Naive thymus-derived CD4-positive, alpha-beta T cell (primary cell): ENCODE measurements around the gene VMAC. TPM values are rescaled to one million over a fixed set of nuclear protein-coding genes. Genes with fewer than 3 reads are reported as not detected.

ENCODE experiments used
- ATAC-seq: fragments of 150-1000 bp; cut with Tn5 transposase; 2 replicates; pipeline ENCODE4 v1.10.0; 2021; ENCODE audit warnings: mild to moderate bottlenecking, moderate library complexity
- CTCF ChIA-PET: fragments of 350-600 bp; sonication (Branson Sonifier 250); formaldehyde crosslinking; loops from one replicate; lab custom pipeline; 2021; ENCODE audit warnings: antibody characterized with exemption; lab: Charles Lee
- POLR2A ChIA-PET: fragments of 350-600 bp; sonication (Branson Sonifier 250); formaldehyde crosslinking; loops from one replicate; lab custom pipeline; 2021; ENCODE audit warnings: antibody characterized with exemption, inconsistent platforms; lab: Charles Lee
- DNase-seq, 9 donors: peaks; one replicate each; pipeline versions ENCODE4 v3.0.0 to v3.0.0-alpha.2; 2020 to 2022; ENCODE audit warnings: mixed read lengths in 1 of 9
- H3K27ac ChIP-seq: one replicate; pipeline ENCODE4 v1.7.0; 2013; ENCODE audit warnings: mild to moderate bottlenecking, low read depth, low read length, moderate library complexity
- H3K27me3 ChIP-seq, 2 donors: one replicate each; pipeline ENCODE4 v1.7.0; 2013; ENCODE audit warnings: low read length in 2 of 2, mild to moderate bottlenecking in 2 of 2, moderate library complexity in 2 of 2; ENCODE audit not compliant: control insufficient read depth in 2 of 2, insufficient read depth in 2 of 2
- H3K36me3 ChIP-seq, 3 experiments: 1 replicate in 2 of 3; 2 replicates in 1 of 3; pipeline ENCODE4 v1.7.0; 2013; ENCODE audit warnings: low read length in 3 of 3, mild to moderate bottlenecking in 3 of 3, moderate library complexity in 1 of 3; ENCODE audit not compliant: insufficient read depth in 3 of 3, control insufficient read depth in 2 of 3
- H3K4me1 ChIP-seq, 2 donors: one replicate each; pipeline ENCODE4 v1.7.0; 2013; ENCODE audit warnings: low read length in 2 of 2, mild to moderate bottlenecking in 2 of 2, moderate library complexity in 1 of 2; ENCODE audit not compliant: control insufficient read depth in 2 of 2, insufficient read depth in 2 of 2
- H3K4me3 ChIP-seq: 2 replicates; pipeline ENCODE4 v1.7.0; 2013; ENCODE audit warnings: mild to moderate bottlenecking, low read length
- H3K9me3 ChIP-seq, 3 experiments: 1 replicate in 2 of 3; 2 replicates in 1 of 3; pipeline ENCODE4 v1.7.0; 2013; ENCODE audit warnings: low read length in 3 of 3; ENCODE audit not compliant: control insufficient read depth in 2 of 3
- H3K27ac Mint-ChIP-seq, 9 donors: one replicate each; pipeline ENCODE4 v1.8.0; 2020 to 2022; ENCODE audit warnings: mixed read lengths in 9 of 9, mild to moderate bottlenecking in 8 of 9, moderate library complexity in 5 of 9, inconsistent platforms in 2 of 9
- H3K27me3 Mint-ChIP-seq, 5 donors: one replicate each; pipeline ENCODE4 v1.8.0; 2021 to 2022; ENCODE audit warnings: mixed read lengths in 5 of 5, mild to moderate bottlenecking in 1 of 5
- H3K36me3 Mint-ChIP-seq, 5 donors: one replicate each; pipeline ENCODE4 v1.8.0; 2020 to 2022; ENCODE audit warnings: mixed read lengths in 5 of 5, mild to moderate bottlenecking in 3 of 5, inconsistent platforms in 1 of 5
- H3K4me1 Mint-ChIP-seq, 7 donors: one replicate each; pipeline ENCODE4 v1.8.0; 2020 to 2022; ENCODE audit warnings: mixed read lengths in 7 of 7, mild to moderate bottlenecking in 3 of 7, inconsistent platforms in 1 of 7
- H3K4me3 Mint-ChIP-seq, 10 donors: one replicate each; pipeline ENCODE4 v1.8.0; 2020 to 2022; ENCODE audit warnings: mild to moderate bottlenecking in 10 of 10, mixed read lengths in 10 of 10, moderate library complexity in 6 of 10, inconsistent platforms in 2 of 10
- H3K9me3 Mint-ChIP-seq, 11 donors: one replicate each; pipeline ENCODE4 v1.8.0; 2020 to 2022; ENCODE audit warnings: mixed read lengths in 11 of 11, mild to moderate bottlenecking in 4 of 11, inconsistent platforms in 1 of 11, moderate library complexity in 1 of 11
- intact Hi-C, 2 donors: fragments of 100-400 bp; cut with micrococcal nuclease; formaldehyde crosslinking; loops; one replicate each; pipeline ENCODE4 v1.15.1; 2023
- polyA plus RNA-seq, 2 donors: library from polyadenylated mRNA; unstranded; fragments of 300-500 nt; fragmentation: Illumina TruSeq; gene quantifications; one replicate each; pipeline ENCODE4 v1.2.3, GENCODE V29; 2021
- total RNA-seq, 6 experiments: library from RNA in 5 of 6; stranded (reverse) in 5 of 6; gene quantifications; 1 replicate in 5 of 6; 2 replicates in 1 of 6; pipeline ENCODE4 v1.2.3 and lab custom pipeline; 2021 to 2026

The VMAC gene
- total and polyA plus RNA-seq, 7 experiments from 2014 or later, result 6.3 to 39.4 (median 24.3) TPM

DNA sequence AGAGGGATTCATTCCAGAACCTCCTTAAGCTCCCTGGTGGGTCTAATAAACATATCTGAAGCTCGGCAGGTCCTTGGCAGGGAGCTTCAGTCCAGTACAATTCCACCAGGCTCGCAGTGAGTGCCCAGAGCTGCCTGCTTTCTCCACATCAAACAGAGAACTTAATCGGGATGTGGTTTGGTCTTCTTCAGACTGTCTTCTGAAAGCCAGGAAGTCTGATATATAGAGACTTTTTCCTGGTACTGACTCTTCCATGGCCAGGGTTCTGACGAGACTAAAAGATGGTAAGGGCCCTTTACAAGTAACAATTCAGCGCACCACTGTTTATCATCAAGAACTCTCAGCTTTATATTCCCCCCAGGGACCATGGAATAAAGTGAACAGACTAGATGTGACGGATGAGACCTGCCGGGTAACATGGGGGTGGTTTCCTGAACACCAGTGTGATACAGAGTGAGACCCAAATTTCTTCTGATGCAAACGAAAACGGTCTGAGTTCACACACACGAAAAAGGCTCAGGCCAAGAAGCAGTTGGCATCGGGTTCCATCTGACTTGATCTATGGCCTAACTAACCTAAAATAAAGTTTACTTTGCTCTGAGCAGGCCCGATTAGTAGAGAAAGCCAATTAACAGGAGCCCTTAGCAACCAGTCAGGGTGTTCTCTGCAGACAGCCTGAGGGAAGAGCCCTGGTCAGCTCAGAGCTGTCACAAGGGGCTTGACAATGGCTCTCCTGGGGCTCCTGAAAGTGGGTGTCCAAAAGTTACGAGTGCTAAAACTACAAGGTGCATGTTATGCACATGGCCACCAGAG, 44.3 kb downstream of the VMAC start:
- DNase-seq (peak in 4 of 9 donors; percentile 11 to 26 (median 20)), ATAC-seq (no peak)
- peak overlapping the region; percentile 86 to 99 (median 93) for H3K27ac Mint-ChIP-seq
- ChIA-PET CTCF (interaction anchor here (0.9 to 3.6 kb wide), 5 partner anchors 14 to 74 kb away, joined by 3 to 21 read pairs (median 4); no protein-coding TSS in a partner anchor), POLR2A (interaction anchor here (0.9 to 7.1 kb wide), 9 partner anchors 8 to 45 kb away, joined by 4 to 89 read pairs (median 6); partner anchors contain the start of genes NDUFA11 and VMAC)
- H3K27me3 ChIP-seq, result no peaks in the 10 kb centered on the region
- H3K36me3 ChIP-seq, result peaks cover 0 to 8% (median 0%) of the 10 kb centered on the region in 3 experiments
- H3K27ac ChIP-seq, result peak overlapping the region; percentile 71
- peak overlapping the region; percentile 69 to 84 (median 81) for H3K4me3 Mint-ChIP-seq
- H3K4me1 ChIP-seq, result peaks cover 32 to 73% of the 10 kb centered on the region in 2 donors
- intact Hi-C loops, result loop anchor here in 1 of 2 donors (2.0 kb wide), 1 partner anchor 14 kb away; no protein-coding TSS in a partner anchor
- peaks cover 0 to 6% (median 0%) of the 10 kb centered on the region in 11 donors for H3K9me3 Mint-ChIP-seq
- H3K4me1 Mint-ChIP-seq, result peaks cover 72 to 95% (median 89%) of the 10 kb centered on the region in 7 donors
- H3K9me3 ChIP-seq, result no peaks in the 10 kb centered on the region
- peaks cover 0 to 11% (median 4%) of the 10 kb centered on the region in 5 donors for H3K36me3 Mint-ChIP-seq
- peak overlapping the region; percentile 12 for H3K4me3 ChIP-seq
- H3K27me3 Mint-ChIP-seq, result no peaks in the 10 kb centered on the region

GRCh38 chr19:5949792-5950305, 45.2 kb downstream of the VMAC start:
- H3K4me3 ChIP-seq, result peak overlapping the region; percentile 43
- peaks cover 0 to 8% (median 0%) of the 10 kb centered on the region in 3 experiments for H3K36me3 ChIP-seq
- peak overlapping the region; percentile 71 for H3K27ac ChIP-seq
- CTCF ChIA-PET, result interaction anchor here (1.5 to 3.8 kb wide), 3 partner anchors 12 to 46 kb away, joined by 4 to 21 read pairs (median 16); no protein-coding TSS in a partner anchor
- intact Hi-C loops, result loop anchor here (1.0 to 2.0 kb wide), 5 partner anchors 12 to 45 kb away; partner anchors contain the start of genes RANBP3 (in 1 of the 2) and VMAC (in 1 of the 2)
- H3K9me3 Mint-ChIP-seq, result peaks cover 0 to 6% (median 0%) of the 10 kb centered on the region in 11 donors
- peak overlapping the region; percentile 71 to 85 (median 81) for H3K4me3 Mint-ChIP-seq
- peak overlapping the region; percentile 86 to 99 (median 93) for H3K27ac Mint-ChIP-seq
- H3K27me3 ChIP-seq, result no peaks in the 10 kb centered on the region
- peaks cover 32 to 81% of the 10 kb centered on the region in 2 donors for H3K4me1 ChIP-seq
- peaks cover 78 to 100% (median 95%) of the 10 kb centered on the region in 7 donors for H3K4me1 Mint-ChIP-seq
- peaks cover 0 to 11% (median 4%) of the 10 kb centered on the region in 5 donors for H3K36me3 Mint-ChIP-seq
- peak in 7 of 9 donors; percentile 38 to 58 (median 55) for DNase-seq
- no peaks in the 10 kb centered on the region for H3K9me3 ChIP-seq
- H3K27me3 Mint-ChIP-seq, result no peaks in the 10 kb centered on the region
- peak; percentile 47 for ATAC-seq
- POLR2A ChIA-PET, result interaction anchor here (1.7 to 7.1 kb wide), 7 partner anchors 11 to 46 kb away, joined by 4 to 89 read pairs (median 13); partner anchors contain the start of genes NDUFA11 and VMAC

DNA sequence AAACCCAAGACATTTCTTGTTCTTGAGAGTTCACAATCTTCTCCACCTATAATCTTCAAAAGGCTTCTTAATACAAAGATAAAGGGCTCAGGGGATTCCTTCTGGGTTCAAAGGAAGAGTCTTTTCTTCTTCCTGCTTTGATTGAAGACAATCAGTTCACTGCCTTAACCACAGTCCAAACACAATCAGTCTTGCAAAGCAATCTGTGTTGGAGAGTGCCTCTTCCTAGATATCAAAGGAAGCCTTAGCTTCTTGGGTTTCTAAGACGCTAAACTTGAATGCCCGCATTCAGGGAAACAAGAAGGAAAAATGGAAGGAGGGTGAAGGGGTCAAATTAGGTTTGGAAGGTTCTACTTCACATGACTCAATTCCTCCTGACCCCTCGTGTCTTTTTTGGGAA, 46.1 kb downstream of the VMAC start:
- Mint-ChIP-seq H3K9me3 (peaks cover 0 to 6% (median 0%) of the 10 kb centered on the region in 11 donors), H3K4me3 (peak overlapping the region; percentile 70 to 85 (median 79)), H3K4me1 (peaks cover 79 to 100% (median 92%) of the 10 kb centered on the region in 7 donors), H3K36me3 (peaks cover 0 to 5% (median 0%) of the 10 kb centered on the region in 5 donors), H3K27me3 (no peaks in the 10 kb centered on the region), H3K27ac (peak overlapping the region; percentile 86 to 99 (median 93))
- Histone ChIP-seq H3K9me3 (no peaks in the 10 kb centered on the region), H3K27me3 (no peaks in the 10 kb centered on the region), H3K4me3 (peak overlapping the region; percentile 43), H3K27ac (peak overlapping the region; percentile 71), H3K4me1 (peaks cover 32 to 87% of the 10 kb centered on the region in 2 donors), H3K36me3 (peaks cover 0 to 2% (median 0%) of the 10 kb centered on the region in 3 experiments)
- ATAC-seq (peak; percentile 53), DNase-seq (peak in 5 of 9 donors; percentile 18 to 29 (median 24))
- intact Hi-C loops, result loop anchor here (1.0 to 2.0 kb wide), 4 partner anchors 12 to 46 kb away; partner anchors contain the start of genes RANBP3 (in 1 of the 2) and VMAC (in 1 of the 2)
- CTCF ChIA-PET, result interaction anchor here (1.3 to 3.8 kb wide), 4 partner anchors 11 to 146 kb away, joined by 3 to 16 read pairs (median 4); partner anchors contain the start of gene VMAC
- POLR2A ChIA-PET, result interaction anchor here (0.6 to 7.1 kb wide), 6 partner anchors 10 to 47 kb away, joined by 3 to 89 read pairs (median 16); partner anchors contain the start of genes NDUFA11 and VMAC

DNA sequence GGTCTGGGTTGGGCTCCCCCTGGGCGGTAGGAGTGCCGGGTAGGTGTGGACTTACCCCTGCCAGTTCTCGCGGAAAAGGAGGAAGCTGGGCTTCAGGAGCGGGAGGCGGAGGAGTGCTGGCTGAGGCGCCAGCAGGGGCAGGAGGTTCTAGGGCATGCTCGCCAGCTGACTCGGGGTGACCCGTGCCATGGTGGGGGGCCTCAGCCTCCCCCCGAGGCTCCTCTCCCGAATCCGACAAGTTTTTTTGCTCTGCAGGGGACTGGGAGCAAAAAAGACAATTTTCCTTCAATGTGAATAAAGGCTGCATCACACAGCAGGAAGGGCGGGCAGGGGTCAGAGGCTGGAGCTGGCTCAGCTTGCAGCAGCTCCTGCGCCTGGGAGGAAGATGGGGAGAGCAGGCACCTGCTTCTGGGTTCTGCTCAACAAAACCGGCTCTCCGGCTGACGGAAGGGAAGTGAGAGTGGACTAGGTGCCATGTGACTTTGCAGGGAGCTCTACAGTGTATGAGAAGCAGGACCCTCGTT, 46.7 kb downstream of the VMAC start:
- Mint-ChIP-seq H3K9me3 (peaks cover 0 to 6% (median 0%) of the 10 kb centered on the region in 11 donors), H3K4me3 (peak overlapping the region; percentile 64 to 84 (median 76)), H3K27me3 (no peaks in the 10 kb centered on the region), H3K4me1 (peaks cover 78 to 100% (median 91%) of the 10 kb centered on the region in 7 donors), H3K36me3 (peaks cover 0 to 6% (median 0%) of the 10 kb centered on the region in 5 donors), H3K27ac (peak overlapping the region; percentile 74 to 99 (median 94))
- Histone ChIP-seq H3K4me1 (peaks cover 32 to 88% of the 10 kb centered on the region in 2 donors), H3K27ac (peak overlapping the region; percentile 71), H3K4me3 (no peak overlapping the region), H3K9me3 (no peaks in the 10 kb centered on the region), H3K27me3 (no peaks in the 10 kb centered on the region), H3K36me3 (no peaks in the 10 kb centered on the region)
- ChIA-PET CTCF (interaction anchor here (0.6 to 3.8 kb wide), 7 partner anchors 10 to 147 kb away, joined by 3 to 16 read pairs (median 3); partner anchors contain the start of gene VMAC), POLR2A (interaction anchor here (0.6 to 7.1 kb wide), 5 partner anchors 9 to 47 kb away, joined by 3 to 89 read pairs (median 19); partner anchors contain the start of genes NDUFA11 and VMAC)
- no peak for DNase-seq
- intact Hi-C loops, result loop anchor here in 1 of 2 donors (2.0 kb wide), 2 partner anchors 35 to 47 kb away; partner anchors contain the start of gene VMAC
- no peak for ATAC-seq

DNA sequence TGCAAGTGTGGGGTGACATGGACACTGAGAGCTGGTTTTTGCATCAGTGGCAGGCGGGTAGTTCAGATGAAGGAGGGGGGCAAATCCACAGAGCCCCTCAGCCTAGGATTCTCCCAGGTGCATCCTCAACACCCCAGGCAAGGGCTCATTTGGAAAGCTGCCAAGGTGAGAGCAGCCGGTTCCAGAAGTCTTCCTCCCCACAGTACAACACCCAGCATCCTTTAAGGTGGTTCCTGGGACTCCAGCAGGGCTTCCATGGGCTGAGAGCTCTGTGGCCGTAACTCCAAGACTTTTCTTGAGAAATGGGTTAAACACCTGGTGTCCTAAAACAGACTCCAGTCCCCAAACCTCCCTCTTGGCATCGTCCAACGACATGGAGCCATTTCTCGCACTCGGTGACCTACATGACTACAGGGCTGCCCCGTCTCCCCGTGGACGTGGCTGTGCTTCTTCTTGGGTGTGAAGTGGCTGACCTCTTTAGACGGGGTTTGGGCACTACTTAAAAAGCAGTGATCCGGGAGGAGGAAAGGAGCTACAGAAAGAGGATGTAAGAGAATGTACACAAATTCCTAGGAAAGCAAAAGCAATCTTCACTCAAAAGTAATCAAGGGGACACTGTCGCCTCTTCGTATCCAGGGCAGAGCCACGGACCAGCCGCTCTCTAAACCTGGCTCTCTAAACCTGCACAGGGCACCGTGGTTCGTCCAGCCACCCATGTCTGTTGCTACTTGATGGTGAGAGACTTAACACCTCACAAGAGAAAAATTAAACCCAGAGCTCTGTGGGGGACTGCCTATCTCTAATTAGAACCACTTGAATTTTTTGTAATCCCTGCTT, 47.7 kb downstream of the VMAC start:
- H3K27me3 ChIP-seq, result no peaks in the 10 kb centered on the region
- POLR2A ChIA-PET, result interaction anchor here (0.5 to 7.1 kb wide), 9 partner anchors 8 to 1393 kb away, joined by 3 to 89 read pairs (median 12); partner anchors contain the start of genes NDUFA11, RANBP3 and VMAC
- no peak for ATAC-seq
- H3K27ac ChIP-seq, result peak overlapping the region; percentile 29
- Mint-ChIP-seq H3K4me1 (peaks cover 71 to 99% (median 94%) of the 10 kb centered on the region in 7 donors), H3K36me3 (peaks cover 0 to 6% (median 0%) of the 10 kb centered on the region in 5 donors), H3K27me3 (no peaks in the 10 kb centered on the region), H3K27ac (peak overlapping the region; percentile 45 to 97 (median 93)), H3K4me3 (peak overlapping the region; percentile 47 to 84 (median 75)), H3K9me3 (peaks cover 0 to 6% (median 0%) of the 10 kb centered on the region in 11 donors)
- intact Hi-C loops, result loop anchor here (1.0 to 2.0 kb wide), 2 partner anchors 10 to 48 kb away; partner anchors contain the start of gene VMAC (in 1 of the 2)
- no peak for DNase-seq
- CTCF ChIA-PET, result interaction anchor here (1.2 to 3.8 kb wide), 3 partner anchors 9 to 148 kb away, joined by 3 to 16 read pairs (median 3); no protein-coding TSS in a partner anchor
- H3K4me1 ChIP-seq, result peaks cover 32 to 79% of the 10 kb centered on the region in 2 donors
- no peaks in the 10 kb centered on the region for H3K36me3 ChIP-seq
- H3K4me3 ChIP-seq, result no peak overlapping the region
- no peaks in the 10 kb centered on the region for H3K9me3 ChIP-seq
